IPS DF 6.9 (cell line): ENCODE measurements around the gene FN1.

ENCODE experiments used
- DNase-seq: peaks from one replicate; pipeline ENCODE4 v3.0.0-alpha.2; 2013; ENCODE audit warnings: low read depth, low spot score
- H3K27ac ChIP-seq: one replicate; pipeline ENCODE4 v1.5.1; 2013; ENCODE audit warnings: low read length, control low read depth
- H3K27me3 ChIP-seq: 2 replicates; pipeline ENCODE4 v1.6.1; 2013; ENCODE audit warnings: mild to moderate bottlenecking, low read length; ENCODE audit not compliant: control insufficient read depth, insufficient read depth
- H3K36me3 ChIP-seq: 2 replicates; pipeline ENCODE4 v1.6.1; 2013; ENCODE audit warnings: low read length; ENCODE audit not compliant: control insufficient read depth, insufficient read depth
- H3K4me1 ChIP-seq: 2 replicates; pipeline ENCODE4 v1.6.1; 2013; ENCODE audit warnings: low read length; ENCODE audit not compliant: control insufficient read depth, insufficient read depth
- H3K4me3 ChIP-seq: 2 replicates; pipeline ENCODE4 v1.5.1; 2013; ENCODE audit warnings: mild to moderate bottlenecking, low read length
- H3K9me3 ChIP-seq: 2 replicates; pipeline ENCODE4 v1.6.1; 2013; ENCODE audit warnings: low read length, inconsistent platforms; ENCODE audit not compliant: control insufficient read depth, insufficient read depth
- WGBS: extraction: QIAGEN DNeasy Blood & Tissue Kit; methylation state at CpG from one replicate; pipeline ENCODE4 v1.1.7; 2013; ENCODE audit warnings: mixed read lengths, missing lambda C conversion rate; ENCODE audit not compliant: insufficient read length, insufficient coverage; 5-methylcytosine and 5-hydroxymethylcytosine counted together

The FN1 gene

DNA sequence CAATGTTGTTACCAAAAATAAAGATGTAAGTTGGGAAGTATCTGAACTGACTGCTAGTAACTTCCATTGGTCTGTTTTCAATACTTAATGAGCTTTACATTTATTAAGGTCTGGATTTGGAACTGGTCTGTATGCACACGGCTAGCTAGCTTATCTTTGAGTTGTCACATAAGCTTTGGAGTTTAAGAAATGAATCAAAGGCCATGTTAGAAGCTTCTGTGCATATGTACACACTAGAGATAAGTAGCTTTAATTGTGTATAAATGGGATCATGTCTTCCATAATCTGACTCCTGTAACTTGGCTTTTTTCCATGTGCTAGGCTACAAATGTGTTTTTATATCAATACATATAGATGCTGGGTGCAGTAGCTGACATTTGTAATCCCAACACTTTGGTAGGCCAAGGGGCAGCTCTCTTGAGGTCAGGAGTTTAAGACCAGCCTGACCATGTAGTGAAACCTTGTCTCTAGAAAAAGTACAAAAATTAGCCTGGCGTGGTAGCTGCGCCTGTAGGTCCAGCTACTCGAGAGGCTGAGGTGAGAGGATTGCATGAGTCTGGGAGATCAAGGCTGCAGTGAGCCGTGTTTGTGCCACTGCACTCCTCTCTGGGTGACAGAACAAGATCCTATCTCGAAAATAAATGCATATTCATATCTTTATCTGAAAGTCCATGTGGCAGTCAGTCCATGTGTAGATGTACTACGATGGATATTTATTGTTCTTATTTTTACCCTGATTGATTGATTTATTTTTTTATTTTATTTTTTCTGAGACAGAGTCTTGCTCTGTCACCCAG is 96.8 kb downstream of the FN1 start:
- H3K27ac ChIP-seq: no peak overlapping the region
- H3K27me3 ChIP-seq: no peaks in the 10 kb centered on the region
- no peak for DNase-seq
- no peaks in the 10 kb centered on the region for H3K9me3 ChIP-seq
- no CpG with 5 or more reads among the region's 7 CpGs for WGBS
- no peak overlapping the region for H3K4me3 ChIP-seq
- H3K36me3 ChIP-seq: peaks cover 9% of the 10 kb centered on the region; the same call in 1 of the 2 replicates
- no peaks in the 10 kb centered on the region for H3K4me1 ChIP-seq

DNA sequence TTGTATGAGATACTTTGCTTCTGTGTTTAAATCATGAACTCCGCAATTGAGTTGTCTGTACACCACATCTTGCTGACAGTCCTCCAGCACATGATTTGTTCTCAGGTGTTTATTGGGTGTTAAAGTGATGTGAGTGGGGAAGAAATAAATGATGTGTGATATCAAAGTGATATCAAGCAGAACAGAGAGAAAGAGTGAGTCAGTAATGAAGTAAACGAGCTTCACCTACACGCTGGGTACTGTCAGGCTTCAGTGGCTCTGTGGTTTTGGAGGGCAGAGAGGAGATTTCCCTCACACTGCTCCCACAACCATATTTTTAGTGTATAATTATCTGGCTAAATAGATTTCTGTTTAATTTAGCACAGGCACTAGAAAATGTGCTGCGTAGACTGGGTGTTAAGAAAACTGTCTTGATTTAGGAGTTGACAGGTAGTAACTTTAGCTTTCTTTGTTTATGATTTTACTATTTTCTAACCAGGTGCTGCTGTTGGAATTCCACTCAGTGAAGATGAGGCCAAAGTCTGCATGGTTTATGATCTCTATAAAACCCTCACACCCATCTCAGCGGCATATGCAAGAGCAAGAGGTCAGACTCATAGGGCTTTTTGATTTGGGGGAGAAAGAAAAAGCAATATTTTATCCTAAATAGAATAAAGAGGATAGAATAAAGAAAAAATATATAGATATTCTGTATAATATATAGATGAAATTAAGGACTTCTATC is 102.8 kb downstream of the FN1 start:
- H3K4me3 ChIP-seq: no peak overlapping the region
- WGBS: no CpG with 5 or more reads among the region's 5 CpGs
- H3K9me3 ChIP-seq: no peaks in the 10 kb centered on the region
- H3K4me1 ChIP-seq: no peaks in the 10 kb centered on the region
- no peak for DNase-seq
- H3K27me3 ChIP-seq: no peaks in the 10 kb centered on the region
- peaks cover 6% of the 10 kb centered on the region for H3K36me3 ChIP-seq
- no peak overlapping the region for H3K27ac ChIP-seq

DNA sequence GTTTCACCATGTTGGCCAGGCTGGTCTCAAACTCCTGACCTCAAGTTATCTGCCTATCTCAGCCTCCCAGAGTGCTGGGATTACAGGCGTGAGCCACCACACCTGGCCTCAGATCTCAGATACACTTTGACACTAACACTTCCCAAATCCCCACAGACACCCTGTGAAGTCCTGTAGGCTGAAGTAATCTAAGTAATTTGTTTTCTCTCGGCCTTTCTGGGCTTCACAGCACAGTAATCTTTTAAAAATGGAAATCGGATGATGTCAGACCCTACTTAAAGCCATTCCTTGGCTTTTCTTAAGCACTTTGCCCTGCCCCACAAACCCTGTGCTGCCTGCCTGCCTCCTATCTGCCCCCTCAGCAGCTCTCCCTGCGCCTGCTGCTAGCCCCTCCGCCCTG is 107.8 kb downstream of the FN1 start:
- Histone ChIP-seq H3K36me3 (peaks cover 15% of the 10 kb centered on the region), H3K9me3 (no peaks in the 10 kb centered on the region), H3K27ac (no peak overlapping the region), H3K4me3 (no peak overlapping the region), H3K4me1 (no peaks in the 10 kb centered on the region), H3K27me3 (no peaks in the 10 kb centered on the region)
- WGBS: no CpG with 5 or more reads among the region's 5 CpGs
- DNase-seq: no peak

DNA sequence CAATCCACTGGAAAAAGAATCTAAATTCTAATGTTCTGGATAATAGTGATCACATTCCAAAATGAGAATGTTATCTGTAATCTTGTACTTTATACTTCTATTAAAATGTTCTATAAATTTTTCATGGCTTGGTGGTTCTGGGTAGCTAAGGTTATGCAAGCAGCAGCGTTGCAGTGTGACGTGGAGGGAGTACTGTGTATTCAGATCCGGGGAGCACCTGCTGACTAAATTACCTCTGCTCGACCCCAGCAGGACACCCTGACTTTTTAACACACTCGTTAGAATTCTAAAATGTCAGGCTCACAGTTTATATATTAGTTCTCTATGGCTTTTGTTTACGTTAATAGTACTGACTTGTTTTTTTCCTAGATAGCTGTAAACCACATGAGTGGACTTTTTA is 111.1 kb downstream of the FN1 start:
- Histone ChIP-seq H3K36me3 (peaks cover 15% of the 10 kb centered on the region), H3K27ac (no peak overlapping the region), H3K4me3 (no peak overlapping the region), H3K4me1 (no peaks in the 10 kb centered on the region), H3K9me3 (no peaks in the 10 kb centered on the region), H3K27me3 (no peaks in the 10 kb centered on the region)
- no peak for DNase-seq
- WGBS: no CpG with 5 or more reads among the region's 6 CpGs

DNA sequence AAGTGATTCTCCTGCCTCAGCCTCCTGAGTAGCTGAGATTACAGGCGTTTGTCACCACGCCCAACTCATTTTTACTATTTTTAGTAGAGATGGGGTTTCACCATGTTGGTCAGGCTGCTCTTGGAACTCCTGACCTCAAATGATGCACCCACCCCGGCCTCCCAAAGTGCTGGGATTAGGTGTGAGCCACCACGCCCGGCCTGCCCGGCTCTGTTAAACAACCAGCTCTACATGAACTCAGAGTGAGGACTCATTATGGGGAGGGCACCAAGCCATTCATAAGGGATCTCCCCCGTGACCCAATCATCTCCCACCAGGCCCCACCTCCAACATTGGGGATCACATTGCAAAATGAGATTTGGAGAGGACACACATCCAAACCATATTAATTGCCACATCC is 115.2 kb downstream of the FN1 start:
- no peak for DNase-seq
- Histone ChIP-seq H3K4me3 (no peak overlapping the region), H3K4me1 (no peaks in the 10 kb centered on the region), H3K36me3 (peaks cover 8% of the 10 kb centered on the region), H3K9me3 (no peaks in the 10 kb centered on the region), H3K27me3 (no peaks in the 10 kb centered on the region), H3K27ac (no peak overlapping the region)
- no CpG with 5 or more reads among the region's 7 CpGs for WGBS

DNA sequence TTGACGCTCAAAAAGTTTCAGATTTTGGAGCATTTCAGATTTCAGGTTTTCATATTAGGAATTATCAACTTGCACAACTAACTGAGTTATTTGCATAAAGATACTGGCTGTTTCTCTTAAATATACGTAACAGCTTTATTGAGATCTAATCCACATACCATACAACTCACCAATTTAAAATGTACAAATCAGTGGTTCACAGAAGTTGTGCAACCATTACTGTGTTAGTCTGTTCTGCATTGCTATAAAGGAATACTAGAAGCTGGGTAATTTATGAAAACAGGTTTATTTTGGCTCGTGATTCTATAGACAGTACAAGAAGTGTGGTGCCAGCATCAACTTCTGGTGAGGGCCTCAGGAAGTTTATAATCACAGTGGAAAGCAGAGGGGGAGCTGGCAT is 115.8 kb downstream of the FN1 start:
- WGBS: no CpG with 5 or more reads among the region's 3 CpGs
- H3K27me3 ChIP-seq: no peaks in the 10 kb centered on the region
- no peak overlapping the region for H3K4me3 ChIP-seq
- DNase-seq: no peak
- H3K27ac ChIP-seq: no peak overlapping the region
- no peaks in the 10 kb centered on the region for H3K9me3 ChIP-seq
- no peaks in the 10 kb centered on the region for H3K4me1 ChIP-seq
- peaks cover 7% of the 10 kb centered on the region for H3K36me3 ChIP-seq

DNA sequence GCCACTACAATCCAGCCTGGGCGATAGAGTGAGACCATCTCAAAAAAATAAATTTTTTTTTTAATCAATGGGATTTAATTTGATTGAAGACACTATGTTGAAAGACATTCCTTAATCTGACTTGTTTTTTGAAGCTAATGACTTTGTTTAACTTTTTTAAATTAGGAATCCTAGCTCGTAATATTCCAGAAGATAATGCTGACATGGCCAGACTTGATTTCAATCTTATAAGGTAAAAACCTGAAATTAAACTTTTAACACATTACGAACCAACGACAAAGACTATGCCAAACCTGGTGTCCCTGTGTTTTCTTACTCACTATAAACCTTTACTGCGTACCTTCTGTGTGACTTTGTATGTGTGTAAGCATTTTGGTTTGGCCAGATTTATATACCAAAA is 116.4 kb downstream of the FN1 start:
- H3K27ac ChIP-seq: no peak overlapping the region
- no CpG with 5 or more reads among the region's 5 CpGs for WGBS
- no peak for DNase-seq
- H3K4me1 ChIP-seq: no peaks in the 10 kb centered on the region
- no peaks in the 10 kb centered on the region for H3K27me3 ChIP-seq
- no peaks in the 10 kb centered on the region for H3K9me3 ChIP-seq
- H3K4me3 ChIP-seq: no peak overlapping the region
- H3K36me3 ChIP-seq: peaks cover 7% of the 10 kb centered on the region

DNA sequence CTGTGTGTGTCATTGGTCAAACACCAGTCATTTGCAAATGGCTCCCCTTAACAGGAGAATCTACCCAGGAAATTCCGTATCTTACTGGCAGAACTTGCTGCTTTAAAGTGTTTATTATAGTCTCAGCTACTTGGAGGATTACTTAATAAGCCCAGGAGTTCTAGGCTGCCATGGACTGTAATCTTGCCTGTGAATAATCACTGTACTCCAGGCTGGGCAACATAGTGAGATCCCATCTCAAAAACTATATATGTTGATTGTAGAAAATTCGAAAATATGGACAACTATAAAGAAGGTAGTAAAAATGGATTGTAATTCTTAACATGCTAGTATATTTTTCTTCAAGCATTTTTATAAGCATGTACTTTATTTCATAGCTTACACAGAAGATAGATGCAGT is 119.5 kb downstream of the FN1 start:
- Histone ChIP-seq H3K27me3 (no peaks in the 10 kb centered on the region), H3K4me3 (no peak overlapping the region), H3K36me3 (peaks cover 7% of the 10 kb centered on the region), H3K9me3 (no peaks in the 10 kb centered on the region), H3K27ac (no peak overlapping the region), H3K4me1 (no peaks in the 10 kb centered on the region)
- no CpG with 5 or more reads among the region's 2 CpGs for WGBS
- DNase-seq: no peak

DNA sequence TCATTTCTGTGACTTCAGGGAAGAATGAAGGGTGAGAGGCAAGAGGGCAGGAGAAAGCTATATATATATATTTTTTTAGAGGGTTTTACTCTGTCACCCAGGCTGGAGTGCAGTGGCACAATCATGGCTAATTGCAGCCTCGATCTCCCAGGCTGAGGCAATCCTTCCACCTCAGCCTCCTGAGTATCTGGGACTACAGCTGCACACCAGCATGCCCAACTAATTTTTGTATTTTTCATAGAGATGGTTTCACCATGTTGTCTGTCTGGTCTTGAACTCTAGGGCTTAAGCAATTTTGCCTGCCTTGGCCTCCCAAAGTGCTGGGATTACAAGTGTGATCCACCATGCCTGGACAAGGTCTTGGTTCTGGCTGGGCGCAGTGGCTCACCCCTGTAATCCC is 120.6 kb downstream of the FN1 start:
- Histone ChIP-seq H3K4me1 (no peaks in the 10 kb centered on the region), H3K27ac (no peak overlapping the region), H3K27me3 (no peaks in the 10 kb centered on the region), H3K9me3 (no peaks in the 10 kb centered on the region), H3K4me3 (no peak overlapping the region), H3K36me3 (peaks cover 7% of the 10 kb centered on the region)
- WGBS: no CpG with 5 or more reads among the region's 2 CpGs
- no peak for DNase-seq

DNA sequence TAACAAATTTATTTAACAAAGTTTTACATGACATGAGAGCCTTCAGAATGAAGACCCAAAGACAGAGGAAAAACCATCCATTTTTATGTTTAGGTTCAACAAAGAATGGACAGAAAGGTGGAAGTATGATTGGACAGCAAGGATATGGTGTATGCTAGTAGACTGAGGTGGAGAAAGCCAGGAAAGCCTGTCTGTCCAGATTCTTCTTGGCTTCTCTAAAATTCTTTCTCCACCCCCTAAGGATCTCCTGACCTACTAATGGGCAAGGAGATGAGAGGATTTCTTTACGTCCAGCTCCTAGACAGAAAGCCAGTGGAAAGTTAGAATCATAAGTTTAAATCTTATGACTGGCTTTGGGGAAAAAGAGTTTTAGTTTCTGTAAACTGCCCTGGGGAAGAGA is 121.0 kb downstream of the FN1 start:
- Histone ChIP-seq H3K4me3 (no peak overlapping the region), H3K27me3 (no peaks in the 10 kb centered on the region), H3K4me1 (no peaks in the 10 kb centered on the region), H3K27ac (no peak overlapping the region), H3K36me3 (peaks cover 5% of the 10 kb centered on the region), H3K9me3 (no peaks in the 10 kb centered on the region)
- WGBS: no CpG with 5 or more reads among the region's 1 CpG
- DNase-seq: no peak

DNA sequence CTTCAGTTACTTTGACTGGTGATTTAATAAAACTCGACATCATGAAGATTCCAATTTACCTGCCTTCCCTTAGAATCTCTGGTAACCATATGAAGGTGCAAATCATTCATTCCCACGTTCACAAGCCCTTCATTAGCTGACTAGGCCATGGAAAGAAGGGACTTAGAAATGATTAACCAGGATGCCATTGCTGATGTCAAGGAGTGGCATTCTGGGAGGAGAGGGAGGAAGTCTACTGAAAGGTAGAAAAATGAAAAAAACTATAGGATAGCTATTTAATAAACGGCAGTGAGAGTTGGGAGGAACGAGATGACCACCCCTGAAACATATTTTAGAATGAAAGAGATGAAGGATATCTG is 122.6 kb downstream of the FN1 start:
- Histone ChIP-seq H3K9me3 (no peaks in the 10 kb centered on the region), H3K27me3 (no peaks in the 10 kb centered on the region), H3K27ac (no peak overlapping the region), H3K36me3 (no peaks in the 10 kb centered on the region; the same call in 1 of the 2 replicates), H3K4me3 (no peak overlapping the region), H3K4me1 (no peaks in the 10 kb centered on the region)
- DNase-seq: no peak
- WGBS: no CpG with 5 or more reads among the region's 4 CpGs
